ENCODE measurements around the gene FMO5.
A peak's percentile ranks its signal among the peaks of the same experiment; 100 is the strongest.

FMO5 gene, protein sequence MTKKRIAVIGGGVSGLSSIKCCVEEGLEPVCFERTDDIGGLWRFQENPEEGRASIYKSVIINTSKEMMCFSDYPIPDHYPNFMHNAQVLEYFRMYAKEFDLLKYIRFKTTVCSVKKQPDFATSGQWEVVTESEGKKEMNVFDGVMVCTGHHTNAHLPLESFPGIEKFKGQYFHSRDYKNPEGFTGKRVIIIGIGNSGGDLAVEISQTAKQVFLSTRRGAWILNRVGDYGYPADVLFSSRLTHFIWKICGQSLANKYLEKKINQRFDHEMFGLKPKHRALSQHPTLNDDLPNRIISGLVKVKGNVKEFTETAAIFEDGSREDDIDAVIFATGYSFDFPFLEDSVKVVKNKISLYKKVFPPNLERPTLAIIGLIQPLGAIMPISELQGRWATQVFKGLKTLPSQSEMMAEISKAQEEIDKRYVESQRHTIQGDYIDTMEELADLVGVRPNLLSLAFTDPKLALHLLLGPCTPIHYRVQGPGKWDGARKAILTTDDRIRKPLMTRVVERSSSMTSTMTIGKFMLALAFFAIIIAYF

DNA sequence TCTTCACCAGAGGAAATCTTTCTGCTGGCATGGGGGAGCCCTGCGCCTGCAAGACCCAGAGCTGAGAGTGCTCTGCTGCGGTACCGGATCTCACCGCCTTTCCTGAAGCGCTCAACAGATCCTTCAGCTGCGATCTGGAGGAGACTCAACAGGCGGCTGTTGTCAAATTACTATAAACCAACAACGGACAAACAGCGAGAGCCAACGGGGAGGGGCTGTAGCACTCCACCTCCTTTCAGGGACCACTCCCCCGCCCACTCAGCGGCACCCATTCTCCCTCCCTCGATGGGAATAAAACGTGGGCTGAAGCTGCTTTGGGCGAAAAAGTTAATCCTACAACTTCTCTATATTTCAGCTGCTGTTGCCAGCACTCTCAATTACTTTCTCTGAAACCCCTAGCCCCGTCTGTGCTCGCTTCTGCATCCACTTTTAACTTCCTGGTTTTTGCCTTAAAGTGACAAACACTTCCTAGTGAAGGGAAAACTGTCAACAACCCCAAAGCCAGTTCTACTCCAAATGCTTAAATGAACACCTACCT is at the start of gene FMO5:
Gene FMO5 (minus strand): TSS at position 147 of the 538 bp plus-strand sequence. CDS start 310 bp downstream, outside the sequence.
- Histone ChIP-seq H3K9me3 (ENCODE audit: insufficient read depth, low read length, severe bottlenecking) (no peaks in the 10 kb centered on the region), H4K20me1 (ENCODE audit: insufficient read depth, low read length) (no peaks in the 10 kb centered on the region), H3K4me1 (ENCODE audit: insufficient read depth, low read length) (peaks cover 24% of the 10 kb centered on the region), H3K4me2 (ENCODE audit: insufficient read depth, low read length) (peak within 1 kb of the TSS; percentile 75), H2AFZ (ENCODE audit: low read depth, low read length) (peak within 1 kb of the TSS; percentile 88), H3K4me3 (ENCODE audit: low read depth in 1 of 2, low read length in 2 of 2) (peak within 1 kb of the TSS; percentile 29 to 68; a peak in 3 of 4 replicates), H3K36me3 (ENCODE audit: insufficient read depth, low read length) (no peaks in the 10 kb centered on the region), H3K79me2 (ENCODE audit: insufficient read depth, low read length) (no peaks in the 10 kb centered on the region), H3K27me3 (ENCODE audit: insufficient read depth, low read length, poor library complexity) (no peaks in the 10 kb centered on the region), H3K9ac (ENCODE audit: low read depth, low read length) (peak within 1 kb of the TSS; percentile 54), H3K27ac (ENCODE audit: low read length) (peak within 1 kb of the TSS; percentile 67)
- peak; percentile 59 for DNase-seq
- ATAC-seq (ENCODE audit: insufficient read depth, low read depth): peak; percentile 91
- no peak for TF ChIP-seq EZH2 (IDR thresholded peaks at IDR 0.05; ENCODE audit: borderline replicate concordance, low read depth, low read length, severe bottlenecking)
- TF ChIP-seq, protein P1, sequence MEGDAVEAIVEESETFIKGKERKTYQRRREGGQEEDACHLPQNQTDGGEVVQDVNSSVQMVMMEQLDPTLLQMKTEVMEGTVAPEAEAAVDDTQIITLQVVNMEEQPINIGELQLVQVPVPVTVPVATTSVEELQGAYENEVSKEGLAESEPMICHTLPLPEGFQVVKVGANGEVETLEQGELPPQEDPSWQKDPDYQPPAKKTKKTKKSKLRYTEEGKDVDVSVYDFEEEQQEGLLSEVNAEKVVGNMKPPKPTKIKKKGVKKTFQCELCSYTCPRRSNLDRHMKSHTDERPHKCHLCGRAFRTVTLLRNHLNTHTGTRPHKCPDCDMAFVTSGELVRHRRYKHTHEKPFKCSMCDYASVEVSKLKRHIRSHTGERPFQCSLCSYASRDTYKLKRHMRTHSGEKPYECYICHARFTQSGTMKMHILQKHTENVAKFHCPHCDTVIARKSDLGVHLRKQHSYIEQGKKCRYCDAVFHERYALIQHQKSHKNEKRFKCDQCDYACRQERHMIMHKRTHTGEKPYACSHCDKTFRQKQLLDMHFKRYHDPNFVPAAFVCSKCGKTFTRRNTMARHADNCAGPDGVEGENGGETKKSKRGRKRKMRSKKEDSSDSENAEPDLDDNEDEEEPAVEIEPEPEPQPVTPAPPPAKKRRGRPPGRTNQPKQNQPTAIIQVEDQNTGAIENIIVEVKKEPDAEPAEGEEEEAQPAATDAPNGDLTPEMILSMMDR (IDR thresholded peaks at IDR 0.05; ENCODE audit: borderline replicate concordance, extremely low read depth, low read length, poor library complexity, severe bottlenecking): peak; percentile 27

DNA sequence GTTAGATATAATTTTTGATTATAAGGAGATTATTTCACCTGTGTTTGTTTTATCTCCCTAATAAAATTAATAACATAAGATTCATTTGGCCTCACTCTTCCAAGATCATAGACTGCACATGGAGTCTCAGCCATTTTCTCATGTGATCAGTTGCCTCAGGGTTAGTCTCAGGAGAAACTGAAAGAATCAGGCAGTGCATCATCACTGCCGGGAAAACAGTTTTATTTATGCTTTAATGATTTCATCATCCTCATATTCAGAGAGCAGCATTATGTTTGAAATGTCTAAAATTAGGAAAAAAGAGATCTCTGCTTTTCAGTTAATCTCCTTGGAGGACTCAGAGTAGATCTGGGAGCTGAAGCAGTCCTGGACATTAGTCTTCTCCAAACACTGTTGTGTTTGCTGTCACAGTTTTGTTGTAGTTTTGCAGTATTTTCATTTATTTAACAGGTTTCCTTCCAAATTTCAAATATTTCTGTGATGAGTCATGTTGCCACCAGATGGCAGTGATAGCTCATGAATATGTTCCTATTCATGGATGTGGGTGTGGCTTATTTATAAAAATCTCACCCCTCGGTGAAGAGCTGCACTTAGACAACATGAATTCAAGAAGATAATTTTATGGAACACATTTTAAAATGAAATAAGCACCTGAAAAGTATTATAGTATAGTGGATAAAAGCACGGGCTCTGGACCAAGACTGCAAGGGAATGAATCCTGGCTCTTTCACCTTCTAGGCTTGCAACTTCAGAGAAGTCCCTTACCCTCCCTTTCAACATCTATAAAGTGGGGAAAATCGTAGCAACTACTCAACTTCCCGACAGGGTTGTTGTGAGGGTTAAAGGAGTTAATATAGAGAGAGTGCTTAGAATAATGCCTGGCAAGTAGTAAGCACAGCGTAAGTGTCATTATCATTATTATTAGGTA is 48.5 kb upstream of the FMO5 start:
- DNase-seq: peak; percentile 38
- Histone ChIP-seq H2AFZ (ENCODE audit: low read depth, low read length) (no peak overlapping the region), H4K20me1 (ENCODE audit: insufficient read depth, low read length) (peaks cover 4% of the 10 kb centered on the region; the same call in 1 of the 2 replicates), H3K27me3 (ENCODE audit: insufficient read depth, low read length, poor library complexity) (no peaks in the 10 kb centered on the region), H3K9me3 (ENCODE audit: insufficient read depth, low read length, severe bottlenecking) (no peaks in the 10 kb centered on the region), H3K79me2 (ENCODE audit: insufficient read depth, low read length) (no peaks in the 10 kb centered on the region), H3K9ac (ENCODE audit: low read depth, low read length) (no peak overlapping the region), H3K27ac (ENCODE audit: low read length) (no peak overlapping the region), H3K4me1 (ENCODE audit: insufficient read depth, low read length) (no peaks in the 10 kb centered on the region), H3K4me2 (ENCODE audit: insufficient read depth, low read length) (no peak overlapping the region), H3K4me3 (ENCODE audit: low read depth in 1 of 2, low read length in 2 of 2) (no peak overlapping the region), H3K36me3 (ENCODE audit: insufficient read depth, low read length) (peaks cover 89% of the 10 kb centered on the region)
- TF ChIP-seq, protein P1 (IDR thresholded peaks at IDR 0.05; ENCODE audit: borderline replicate concordance, extremely low read depth, low read length, poor library complexity, severe bottlenecking): peak; percentile 76
- TF ChIP-seq EZH2 (IDR thresholded peaks at IDR 0.05; ENCODE audit: borderline replicate concordance, low read depth, low read length, severe bottlenecking): no peak
- peak; percentile 74; the same call in 2 of the 3 replicates for ATAC-seq (ENCODE audit: insufficient read depth, low read depth)

DNA sequence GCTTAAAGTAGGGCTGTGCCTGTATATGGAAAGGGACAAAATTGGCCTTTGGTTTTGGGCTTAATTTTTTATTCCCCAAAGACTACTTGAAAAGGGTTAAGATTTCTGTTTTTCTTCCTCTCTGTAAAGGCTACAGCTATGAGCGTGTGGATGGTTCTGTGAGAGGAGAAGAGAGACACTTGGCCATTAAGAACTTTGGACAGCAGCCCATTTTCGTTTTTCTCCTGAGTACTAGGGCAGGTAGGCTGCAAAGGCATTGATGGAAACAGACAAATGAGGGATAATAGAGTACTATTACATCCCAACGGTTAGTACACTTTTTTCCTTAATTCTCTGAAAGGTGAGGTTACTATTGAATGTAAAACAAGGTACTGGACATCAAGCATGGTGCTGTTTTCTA is 46.9 kb upstream of the FMO5 start:
- Histone ChIP-seq H3K4me2 (ENCODE audit: insufficient read depth, low read length) (no peak overlapping the region), H3K36me3 (ENCODE audit: insufficient read depth, low read length) (peaks cover 93% of the 10 kb centered on the region), H3K9ac (ENCODE audit: low read depth, low read length) (no peak overlapping the region), H3K4me1 (ENCODE audit: insufficient read depth, low read length) (no peaks in the 10 kb centered on the region), H3K27ac (ENCODE audit: low read length) (no peak overlapping the region), H3K9me3 (ENCODE audit: insufficient read depth, low read length, severe bottlenecking) (no peaks in the 10 kb centered on the region), H2AFZ (ENCODE audit: low read depth, low read length) (no peak overlapping the region), H3K79me2 (ENCODE audit: insufficient read depth, low read length) (no peaks in the 10 kb centered on the region), H3K4me3 (ENCODE audit: low read depth in 1 of 2, low read length in 2 of 2) (no peak overlapping the region), H3K27me3 (ENCODE audit: insufficient read depth, low read length, poor library complexity) (no peaks in the 10 kb centered on the region), H4K20me1 (ENCODE audit: insufficient read depth, low read length) (no peaks in the 10 kb centered on the region; the same call in 1 of the 2 replicates)
- DNase-seq: no peak
- TF ChIP-seq, protein P1 (IDR thresholded peaks at IDR 0.05; ENCODE audit: borderline replicate concordance, extremely low read depth, low read length, poor library complexity, severe bottlenecking): no peak
- no peak for TF ChIP-seq EZH2 (IDR thresholded peaks at IDR 0.05; ENCODE audit: borderline replicate concordance, low read depth, low read length, severe bottlenecking)
- no peak for ATAC-seq (ENCODE audit: insufficient read depth, low read depth)

All from DND-41 (cell line).